SK-N-SH (cell line): ENCODE measurements around the gene SHISA5. TPM values are rescaled to one million over a fixed set of nuclear protein-coding genes. Genes with fewer than 3 reads are reported as not detected.
A peak's percentile ranks its signal among the peaks of the same experiment; 100 is the strongest.

Experiments
- CTCF ChIA-PET: fragments of 300-600, 350-600 bp; formaldehyde crosslinking; extraction: SDS; loops from one replicate; lab custom pipeline; 2021; lab: Yijun Ruan, JAX
- POLR2A ChIA-PET: fragments of 350-600 bp; sonication (Branson Sonifier 250); formaldehyde crosslinking; extraction: SDS; loops from one replicate; lab custom pipeline; 2020; ENCODE audit warnings: antibody characterized with exemption, inconsistent platforms; lab: Yijun Ruan, JAX
- DNase-seq: peaks from one replicate; pipeline ENCODE4 v3.0.0; 2012
- H2AFZ ChIP-seq: fragments of 200-600 bp; sonication (generic); 2 replicates; pipeline ENCODE4 v1.8.1; 2016; ENCODE audit warnings: antibody characterized with exemption, mild to moderate bottlenecking, low read depth
- H3F3A ChIP-seq: fragments of 200-600 bp; sonication (generic); replicated peaks from 2 replicates; pipeline ENCODE3; 2016; ENCODE audit warnings: antibody characterized with exemption, mild to moderate bottlenecking; ENCODE audit not compliant: insufficient read depth
- H3K27ac ChIP-seq, 2 experiments: fragments of 200-500 bp in 1 of 2; fragments of 200-600 bp in 1 of 2; sonication (Bioruptor generic) in 1 of 2; sonication (generic), shearing (Covaris generic) in 1 of 2; 2 replicates each; pipeline versions ENCODE4 v1.5.1 to v1.6.1; 2014 to 2016; ENCODE audit warnings: low read depth in 2 of 2, inconsistent platforms in 1 of 2, low read length in 1 of 2, mild to moderate bottlenecking in 1 of 2, mixed read lengths in 1 of 2
- H3K27me3 ChIP-seq: fragments of 200-600 bp; sonication (generic), shearing (Covaris generic); 2 replicates; pipeline ENCODE4 v1.6.1; 2016; ENCODE audit warnings: mixed run types; ENCODE audit not compliant: insufficient read depth
- H3K36me3 ChIP-seq, 2 experiments: fragments of 200-500 bp in 1 of 2; fragments of 200-600 bp in 1 of 2; sonication (Bioruptor generic) in 1 of 2; sonication (generic) in 1 of 2; replicated peaks in 1 of 2; 2 replicates each; pipeline versions ENCODE3 to v1.5.1; 2014 to 2016; ENCODE audit warnings: low read length in 1 of 2, mild to moderate bottlenecking in 1 of 2; ENCODE audit not compliant: insufficient read depth in 2 of 2, control insufficient read depth in 1 of 2
- H3K4me1 ChIP-seq, 2 experiments: fragments of 200-500 bp in 1 of 2; fragments of 200-600 bp in 1 of 2; sonication (Bioruptor generic) in 1 of 2; sonication (generic), shearing (Covaris generic) in 1 of 2; 2 replicates each; pipeline versions ENCODE4 v1.5.1 to v1.6.1; 2014 to 2016; ENCODE audit warnings: low read depth in 1 of 2, low read length in 1 of 2, mixed run types in 1 of 2; ENCODE audit not compliant: insufficient read depth in 2 of 2, control insufficient read depth in 1 of 2
- H3K4me2 ChIP-seq: fragments of 200-600 bp; sonication (generic), shearing (Covaris generic); 2 replicates; pipeline ENCODE4 v1.6.1; 2017; ENCODE audit warnings: mixed run types
- H3K4me3 ChIP-seq, 2 experiments: fragments of 200-500 bp in 1 of 2; fragments of 200-600 bp in 1 of 2; sonication (Bioruptor generic) in 1 of 2; sonication (generic), shearing (Covaris generic) in 1 of 2; 2 replicates each; pipeline versions ENCODE4 v1.5.1 to v1.8.1; 2014 to 2016; ENCODE audit warnings: low read depth in 2 of 2, inconsistent platforms in 1 of 2, low read length in 1 of 2, mild to moderate bottlenecking in 1 of 2, mixed read lengths in 1 of 2, moderate library complexity in 1 of 2
- H3K79me2 ChIP-seq: fragments of 200-600 bp; sonication (generic); 2 replicates; pipeline ENCODE4 v1.8.1; 2017; ENCODE audit warnings: mild to moderate bottlenecking; ENCODE audit not compliant: insufficient read depth
- H3K9ac ChIP-seq: fragments of 200-600 bp; sonication (generic); 2 replicates; pipeline ENCODE4 v1.6.1; 2017; ENCODE audit warnings: mixed run types
- H3K9me2 ChIP-seq: fragments of 200-600 bp; sonication (generic); 2 replicates; pipeline ENCODE4 v1.6.1; 2017; ENCODE audit warnings: mixed run types
- H3K9me3 ChIP-seq: fragments of 200-600 bp; sonication (generic); 2 replicates; pipeline ENCODE4 v1.6.1; 2017; ENCODE audit warnings: mixed run types, mild to moderate bottlenecking, moderate library complexity
- H4K20me1 ChIP-seq: fragments of 200-600 bp; sonication (generic); 2 replicates; pipeline ENCODE4 v1.6.1; 2017; ENCODE audit warnings: mild to moderate bottlenecking, mixed run types; ENCODE audit not compliant: insufficient read depth
- CHD2 ChIP-seq: fragments of 150-350 bp; IDR thresholded peaks from 2 replicates; pipeline ENCODE4 v1.6.1; 2018; ENCODE audit warnings: low read length; ENCODE audit not compliant: partially characterized antibody
- ELF1 ChIP-seq: IDR thresholded peaks from 2 replicates; pipeline ENCODE4 v1.4.0; 2012
- EP300 ChIP-seq, 2 experiments: IDR thresholded peaks; 2 replicates each; pipeline versions ENCODE4 v1.4.0 to v1.6.1; 2012; ENCODE audit warnings: borderline replicate concordance in 1 of 2, low read depth in 1 of 2, low read length in 1 of 2
- FOXJ3 ChIP-seq: sonication (generic); formaldehyde crosslinking; IDR thresholded peaks from 2 replicates; pipeline ENCODE4 v1.5.1; 2020; ENCODE audit warnings: mild to moderate bottlenecking, missing genetic modification reagents
- FOXM1 ChIP-seq: IDR thresholded peaks from 2 replicates; pipeline ENCODE4 v1.4.0; 2012; ENCODE audit warnings: low read depth, mild to moderate bottlenecking
- GABPA ChIP-seq: IDR thresholded peaks from 2 replicates; pipeline ENCODE4 v1.4.0; 2012; ENCODE audit warnings: low read depth, mild to moderate bottlenecking
- IRF3 ChIP-seq: fragments of 150-350 bp; IDR thresholded peaks from 2 replicates; pipeline ENCODE4 v1.6.1; 2016; ENCODE audit warnings: mild to moderate bottlenecking, low read depth, low read length
- MEF2A ChIP-seq: IDR thresholded peaks from 2 replicates; pipeline ENCODE4 v1.4.0; 2012; ENCODE audit warnings: low read depth, borderline replicate concordance
- MXI1 ChIP-seq: IDR thresholded peaks from 2 replicates; pipeline ENCODE4 v1.6.1; 2012; ENCODE audit warnings: mild to moderate bottlenecking, low read depth, low read length, improper control_type of control experiment
- NRF1 ChIP-seq: IDR thresholded peaks from 2 replicates; pipeline ENCODE4 v1.6.1; 2012; ENCODE audit warnings: low read depth, mild to moderate bottlenecking, low read length
- RAD21 ChIP-seq: IDR thresholded peaks from 2 replicates; pipeline ENCODE4 v1.6.1; 2012; ENCODE audit warnings: mild to moderate bottlenecking, low read length
- RCOR1 ChIP-seq: fragments of 150-350 bp; IDR thresholded peaks from 2 replicates; pipeline ENCODE4 v1.6.1; 2017; ENCODE audit warnings: antibody characterized with exemption, low read length
- RXRA ChIP-seq: IDR thresholded peaks from 2 replicates; pipeline ENCODE4 v1.4.0; 2012; ENCODE audit warnings: low read depth, mild to moderate bottlenecking, borderline replicate concordance
- SIN3A ChIP-seq: IDR thresholded peaks from 2 replicates; pipeline ENCODE4 v1.6.1; 2012; ENCODE audit warnings: low read depth, mild to moderate bottlenecking, low read length, moderate library complexity, borderline replicate concordance
- TCF12 ChIP-seq: IDR thresholded peaks from 2 replicates; pipeline ENCODE4 v1.4.0; 2012
- TEAD4 ChIP-seq: IDR thresholded peaks from 2 replicates; pipeline ENCODE4 v1.4.0; 2012; ENCODE audit warnings: mild to moderate bottlenecking, borderline replicate concordance; ENCODE audit not compliant: insufficient read depth
- YY1 ChIP-seq: IDR thresholded peaks from 2 replicates; pipeline ENCODE4 v1.4.0; 2012; ENCODE audit warnings: low read depth, mild to moderate bottlenecking
- WGBS: methylation state at CpG from one replicate; pipeline ENCODE4 v1.1.6; 2017; ENCODE audit warnings: low lambda C conversion rate; 5-methylcytosine and 5-hydroxymethylcytosine counted together
- polyA plus RNA-seq, 3 experiments: library from polyadenylated mRNA; depleted of rRNA; stranded (reverse); fragments of >200 nt; gene quantifications; 2 replicates each; pipeline ENCODE4 v1.2.3, GENCODE V29; 2012
- TF ChIP-seq, protein P1 (sequence below): IDR thresholded peaks from 2 replicates; pipeline ENCODE4 v1.4.0; 2012; ENCODE audit warnings: low read depth, borderline replicate concordance
- TF ChIP-seq, protein P2 (sequence below): IDR thresholded peaks from 2 replicates; pipeline ENCODE4 v1.4.0; 2012; ENCODE audit warnings: low read depth, borderline replicate concordance

The SHISA5 gene
- polyA plus RNA-seq, 1 of the 3 experiments (the other 2 are of a cell fraction): 194 TPM

DNA sequence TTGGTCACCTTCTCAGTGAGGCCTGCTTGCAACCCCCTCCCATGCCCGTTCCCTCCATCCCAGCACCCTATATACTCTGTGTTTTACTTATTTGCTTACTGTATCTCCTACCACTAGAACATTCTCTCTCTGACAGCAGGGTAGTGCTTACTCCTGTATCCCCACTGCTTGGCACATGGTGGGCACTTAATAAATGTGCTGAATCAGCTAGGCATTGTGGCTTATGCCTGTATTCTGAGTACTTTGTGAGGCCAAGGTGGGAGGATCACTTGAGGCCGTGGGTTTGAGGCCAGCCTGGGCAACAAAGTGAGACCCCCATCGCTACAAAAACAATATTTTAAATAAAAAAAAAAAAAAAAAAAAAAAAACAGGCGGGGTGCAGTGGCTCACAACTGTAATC is 7.6 kb upstream of the SHISA5 start:
- no peaks in the 10 kb centered on the region for H3K9me3 ChIP-seq
- DNase-seq: no peak
- no peak overlapping the region for H2AFZ ChIP-seq
- no peaks in the 10 kb centered on the region for H4K20me1 ChIP-seq
- H3K4me2 ChIP-seq: no peak overlapping the region
- H3K9me2 ChIP-seq: no peaks in the 10 kb centered on the region
- TF ChIP-seq, protein P1, sequence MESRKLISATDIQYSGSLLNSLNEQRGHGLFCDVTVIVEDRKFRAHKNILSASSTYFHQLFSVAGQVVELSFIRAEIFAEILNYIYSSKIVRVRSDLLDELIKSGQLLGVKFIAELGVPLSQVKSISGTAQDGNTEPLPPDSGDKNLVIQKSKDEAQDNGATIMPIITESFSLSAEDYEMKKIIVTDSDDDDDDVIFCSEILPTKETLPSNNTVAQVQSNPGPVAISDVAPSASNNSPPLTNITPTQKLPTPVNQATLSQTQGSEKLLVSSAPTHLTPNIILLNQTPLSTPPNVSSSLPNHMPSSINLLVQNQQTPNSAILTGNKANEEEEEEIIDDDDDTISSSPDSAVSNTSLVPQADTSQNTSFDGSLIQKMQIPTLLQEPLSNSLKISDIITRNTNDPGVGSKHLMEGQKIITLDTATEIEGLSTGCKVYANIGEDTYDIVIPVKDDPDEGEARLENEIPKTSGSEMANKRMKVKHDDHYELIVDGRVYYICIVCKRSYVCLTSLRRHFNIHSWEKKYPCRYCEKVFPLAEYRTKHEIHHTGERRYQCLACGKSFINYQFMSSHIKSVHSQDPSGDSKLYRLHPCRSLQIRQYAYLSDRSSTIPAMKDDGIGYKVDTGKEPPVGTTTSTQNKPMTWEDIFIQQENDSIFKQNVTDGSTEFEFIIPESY: no peak
- TF ChIP-seq SIN3A: no peak
- TF ChIP-seq TEAD4: no peak
- no peak for TF ChIP-seq NRF1
- TF ChIP-seq ELF1: no peak
- TF ChIP-seq MEF2A: no peak
- TF ChIP-seq TCF12: no peak
- TF ChIP-seq EP300 (IDR thresholded peaks at IDR 0.05; ENCODE audit: borderline replicate concordance in 1 of 2, low read depth in 1 of 2, low read length in 1 of 2): no peak
- no peak for TF ChIP-seq RCOR1
- TF ChIP-seq CHD2: no peak
- no peak for TF ChIP-seq FOXJ3
- TF ChIP-seq, all 33 proteins: peak for 0
- ChIA-PET CTCF (interaction anchor here (0.8 to 1.3 kb wide), 3 partner anchors 38 to 110 kb away, joined by 3 to 4 read pairs (median 3); no protein-coding TSS in a partner anchor), POLR2A (no interaction called here)
- Histone ChIP-seq H3K27me3 (no peaks in the 10 kb centered on the region), H3K9ac (no peak overlapping the region), H3F3A (peaks cover 10% of the 10 kb centered on the region), H3K27ac (no peak overlapping the region), H3K79me2 (no peaks in the 10 kb centered on the region), H3K36me3 (no peaks in the 10 kb centered on the region), H3K4me1 (peaks cover 0 to 8% of the 10 kb centered on the region in 2 experiments; a peak in 1 of 4 replicates), H3K4me3 (no peak overlapping the region)
- WGBS: 67% methylated on average over 4 of the region's 4 CpGs

DNA sequence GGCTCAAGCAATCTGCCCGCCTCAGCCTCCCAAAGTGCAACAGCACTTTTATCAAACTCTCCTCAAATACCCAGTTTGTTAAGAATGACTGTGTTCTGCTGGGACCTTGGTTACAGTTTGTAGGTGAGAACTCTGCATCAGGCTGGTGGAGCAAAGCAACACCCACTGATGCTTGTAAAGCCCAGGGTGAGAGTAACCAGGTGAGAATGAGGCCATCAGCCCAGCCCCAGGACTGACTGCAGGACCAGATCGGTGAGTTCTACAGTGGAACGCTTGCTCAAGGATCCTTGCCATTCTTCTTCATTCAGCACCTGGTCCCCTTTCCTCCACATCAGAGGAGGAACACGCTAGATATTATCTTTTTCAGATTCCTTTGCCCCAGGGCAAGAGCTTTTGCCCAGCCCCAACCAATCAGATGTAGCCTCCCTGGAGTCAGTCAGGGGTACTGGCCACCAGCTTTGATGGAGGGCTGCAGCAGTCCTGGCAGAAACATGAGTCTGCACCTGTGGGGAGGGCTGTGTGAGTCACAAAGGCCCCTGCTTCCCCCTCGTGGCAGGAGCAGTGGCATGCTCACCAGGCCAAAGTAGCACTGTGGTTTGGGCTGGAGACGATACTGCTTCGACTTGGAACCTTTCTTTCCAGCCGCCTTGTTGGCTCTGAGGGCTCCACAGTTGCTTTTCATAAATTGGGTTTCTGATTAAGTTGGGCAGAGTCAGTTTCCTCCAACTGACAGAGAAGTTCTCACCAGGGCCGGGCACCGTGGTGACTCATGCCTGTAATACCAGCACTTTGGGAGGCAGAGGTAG is 3.5 kb upstream of the SHISA5 start:
- Histone ChIP-seq H4K20me1 (no peaks in the 10 kb centered on the region), H3K4me2 (peak overlapping the region; percentile 56), H3K4me3 (0 out of 4 replicates have a peak overlapping the region, but pooled peaks of 1 of the 2 experiments have one; percentile 1), H3K9ac (no peak overlapping the region), H3K9me3 (no peaks in the 10 kb centered on the region), H3K4me1 (peaks cover 14 to 30% of the 10 kb centered on the region in 2 experiments; a peak in 2 of 4 replicates), H3F3A (peaks cover 13% of the 10 kb centered on the region), H3K27me3 (no peaks in the 10 kb centered on the region), H3K79me2 (no peaks in the 10 kb centered on the region), H3K36me3 (no peaks in the 10 kb centered on the region), H2AFZ (peak overlapping the region; percentile 76; the same call in 1 of the 2 replicates), H3K9me2 (no peaks in the 10 kb centered on the region), H3K27ac (peak overlapping the region; percentile 29 to 58)
- ChIA-PET CTCF (interaction anchor here (0.6 to 3.6 kb wide), 21 partner anchors 19 to 274 kb away, joined by 3 to 57 read pairs (median 5); partner anchors contain the start of gene ATRIP), POLR2A (interaction anchor here (1.0 to 1.5 kb wide), 3 partner anchors 42 to 61 kb away, joined by 5 to 7 read pairs (median 6); partner anchors contain the start of gene ATRIP)
- DNase-seq: peak; percentile 86
- WGBS: 29% methylated on average over 9 of the region's 10 CpGs
- TF ChIP-seq IRF3: no peak
- TF ChIP-seq EP300 (IDR thresholded peaks at IDR 0.05; ENCODE audit: borderline replicate concordance in 1 of 2, low read depth in 1 of 2, low read length in 1 of 2): peak in 1 of 2 experiments; percentile 25; a peak in 1 of 4 replicates
- peak; percentile 71 for TF ChIP-seq TCF12
- TF ChIP-seq, protein P2, sequence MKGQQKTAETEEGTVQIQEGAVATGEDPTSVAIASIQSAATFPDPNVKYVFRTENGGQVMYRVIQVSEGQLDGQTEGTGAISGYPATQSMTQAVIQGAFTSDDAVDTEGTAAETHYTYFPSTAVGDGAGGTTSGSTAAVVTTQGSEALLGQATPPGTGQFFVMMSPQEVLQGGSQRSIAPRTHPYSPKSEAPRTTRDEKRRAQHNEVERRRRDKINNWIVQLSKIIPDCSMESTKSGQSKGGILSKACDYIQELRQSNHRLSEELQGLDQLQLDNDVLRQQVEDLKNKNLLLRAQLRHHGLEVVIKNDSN: no peak
- no peak for TF ChIP-seq GABPA
- TF ChIP-seq MXI1: peak; percentile 77
- TF ChIP-seq TEAD4: no peak
- no peak for TF ChIP-seq SIN3A
- peak; percentile 89 for TF ChIP-seq RAD21
- no peak; the same call in 1 of the 2 replicates for TF ChIP-seq RCOR1
- TF ChIP-seq FOXM1: no peak
- TF ChIP-seq NRF1: no peak
- TF ChIP-seq, protein P1: 0 out of 2 replicates have a peak, but pooled peaks have one; percentile 13
- TF ChIP-seq RXRA: no peak
- TF ChIP-seq YY1: no peak
